Loucy (cell line): ENCODE data around the gene AKAP1.

Experiments used
- H2AFZ ChIP-seq: fragments of 200-600 bp; sonication (generic); 2 replicates; pipeline ENCODE4 v1.6.0; 2016; ENCODE audit warnings: antibody characterized with exemption, mild to moderate bottlenecking, low read length, moderate library complexity
- H3F3A ChIP-seq: fragments of 200-600 bp; 2 replicates; pipeline ENCODE4 v1.6.0; 2016; ENCODE audit warnings: antibody characterized with exemption, low read depth, mild to moderate bottlenecking
- H3K27me3 ChIP-seq: fragments of 200-600 bp; sonication (generic); 2 replicates; pipeline ENCODE4 v1.6.1; 2014; ENCODE audit warnings: low read length, mild to moderate bottlenecking; ENCODE audit not compliant: insufficient read depth, poor library complexity, severe bottlenecking
- H3K36me3 ChIP-seq: fragments of 200-600 bp; sonication (generic); 2 replicates; pipeline ENCODE4 v1.6.1; 2016; ENCODE audit warnings: low read length; ENCODE audit not compliant: insufficient read depth
- H3K4me1 ChIP-seq: fragments of 200-600 bp; sonication (generic); 2 replicates; pipeline ENCODE4 v1.5.1; 2014; ENCODE audit warnings: low read length, mild to moderate bottlenecking; ENCODE audit not compliant: insufficient read depth, poor library complexity, severe bottlenecking
- H3K4me2 ChIP-seq: fragments of 200-600 bp; sonication (generic); 2 replicates; pipeline ENCODE4 v1.6.0; 2014; ENCODE audit warnings: antibody characterized with exemption, low read length, low read depth, mild to moderate bottlenecking; ENCODE audit not compliant: poor library complexity, severe bottlenecking
- H3K4me3 ChIP-seq: fragments of 200-600 bp; sonication (generic); 2 replicates; pipeline ENCODE4 v1.5.1; 2014; ENCODE audit warnings: low read length, mild to moderate bottlenecking, mixed read lengths; ENCODE audit not compliant: poor library complexity, severe bottlenecking
- H3K79me2 ChIP-seq: fragments of 200-600 bp; sonication (generic); 2 replicates; pipeline ENCODE4 v1.6.1; 2014; ENCODE audit warnings: low read length; ENCODE audit not compliant: insufficient read depth
- H3K9ac ChIP-seq: fragments of 200-600 bp; sonication (generic); 2 replicates; pipeline ENCODE4 v1.6.0; 2014; ENCODE audit warnings: mild to moderate bottlenecking, low read depth, low read length, moderate library complexity; ENCODE audit not compliant: poor library complexity, severe bottlenecking
- H3K9me2 ChIP-seq: fragments of 200-600 bp; sonication (generic); replicated peaks from 2 replicates; pipeline ENCODE4 v1.6.1; 2016; ENCODE audit warnings: low read depth, low read length, mixed read lengths
- H3K9me3 ChIP-seq: fragments of 200-600 bp; sonication (generic); 2 replicates; pipeline ENCODE4 v1.6.1; 2014; ENCODE audit warnings: mild to moderate bottlenecking, antibody characterized with exemption, low read length, low read depth; ENCODE audit not compliant: insufficient read depth
- H4K20me1 ChIP-seq: fragments of 200-600 bp; sonication (generic); 2 replicates; pipeline ENCODE4 v1.6.0; 2014; ENCODE audit warnings: antibody characterized with exemption, low read length, mild to moderate bottlenecking; ENCODE audit not compliant: insufficient read depth, poor library complexity, severe bottlenecking
- EZH2phosphoT487 ChIP-seq: fragments of 200-600 bp; IDR thresholded peaks from 2 replicates; pipeline ENCODE4 v1.6.1; 2018; ENCODE audit warnings: antibody characterized with exemption, mild to moderate bottlenecking, moderate library complexity, borderline replicate concordance
- TF ChIP-seq, protein P1 (sequence below): fragments of 200-600 bp; sonication (generic); conservative IDR thresholded peaks from 2 replicates; pipeline ENCODE4 v1.5.1; 2014; ENCODE audit warnings: mild to moderate bottlenecking, antibody characterized with exemption, low read length

Gene AKAP1

DNA sequence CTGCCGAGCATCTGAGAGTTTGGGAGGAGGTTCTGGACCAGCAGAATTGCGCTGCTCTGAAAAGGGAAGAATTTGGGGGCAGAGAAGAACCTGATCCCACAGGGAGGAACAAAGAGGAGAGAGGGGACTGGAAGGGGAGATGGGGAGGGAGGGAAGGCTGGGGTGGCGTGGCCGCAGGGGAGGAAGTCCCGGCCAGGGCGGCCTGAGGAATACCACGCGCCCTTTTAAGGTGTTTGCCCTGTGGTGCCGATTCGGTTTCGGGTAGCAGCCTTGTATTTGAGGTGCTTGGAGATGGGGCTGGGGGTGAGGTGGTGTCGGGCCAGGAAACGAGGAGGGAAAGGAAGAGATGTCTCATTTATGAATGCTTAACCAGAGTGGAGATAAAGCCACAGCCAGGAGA, 51.3 kb downstream of the AKAP1 start:
- H3K9me2 ChIP-seq, result no peaks in the 10 kb centered on the region
- H3K4me1 ChIP-seq, result no peaks in the 10 kb centered on the region
- TF ChIP-seq, protein P1, sequence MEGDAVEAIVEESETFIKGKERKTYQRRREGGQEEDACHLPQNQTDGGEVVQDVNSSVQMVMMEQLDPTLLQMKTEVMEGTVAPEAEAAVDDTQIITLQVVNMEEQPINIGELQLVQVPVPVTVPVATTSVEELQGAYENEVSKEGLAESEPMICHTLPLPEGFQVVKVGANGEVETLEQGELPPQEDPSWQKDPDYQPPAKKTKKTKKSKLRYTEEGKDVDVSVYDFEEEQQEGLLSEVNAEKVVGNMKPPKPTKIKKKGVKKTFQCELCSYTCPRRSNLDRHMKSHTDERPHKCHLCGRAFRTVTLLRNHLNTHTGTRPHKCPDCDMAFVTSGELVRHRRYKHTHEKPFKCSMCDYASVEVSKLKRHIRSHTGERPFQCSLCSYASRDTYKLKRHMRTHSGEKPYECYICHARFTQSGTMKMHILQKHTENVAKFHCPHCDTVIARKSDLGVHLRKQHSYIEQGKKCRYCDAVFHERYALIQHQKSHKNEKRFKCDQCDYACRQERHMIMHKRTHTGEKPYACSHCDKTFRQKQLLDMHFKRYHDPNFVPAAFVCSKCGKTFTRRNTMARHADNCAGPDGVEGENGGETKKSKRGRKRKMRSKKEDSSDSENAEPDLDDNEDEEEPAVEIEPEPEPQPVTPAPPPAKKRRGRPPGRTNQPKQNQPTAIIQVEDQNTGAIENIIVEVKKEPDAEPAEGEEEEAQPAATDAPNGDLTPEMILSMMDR, result no peak
- TF ChIP-seq EZH2phosphoT487, result no peak
- no peaks in the 10 kb centered on the region for H4K20me1 ChIP-seq
- H3K4me3 ChIP-seq, result no peak overlapping the region
- H3K9ac ChIP-seq, result no peak overlapping the region
- no peaks in the 10 kb centered on the region for H3K36me3 ChIP-seq
- H2AFZ ChIP-seq, result no peak overlapping the region
- H3K9me3 ChIP-seq, result no peaks in the 10 kb centered on the region
- H3K4me2 ChIP-seq, result no peak overlapping the region
- no peaks in the 10 kb centered on the region for H3K79me2 ChIP-seq
- no peaks in the 10 kb centered on the region; the same call in 1 of the 2 replicates for H3F3A ChIP-seq
- H3K27me3 ChIP-seq, result no peaks in the 10 kb centered on the region

DNA sequence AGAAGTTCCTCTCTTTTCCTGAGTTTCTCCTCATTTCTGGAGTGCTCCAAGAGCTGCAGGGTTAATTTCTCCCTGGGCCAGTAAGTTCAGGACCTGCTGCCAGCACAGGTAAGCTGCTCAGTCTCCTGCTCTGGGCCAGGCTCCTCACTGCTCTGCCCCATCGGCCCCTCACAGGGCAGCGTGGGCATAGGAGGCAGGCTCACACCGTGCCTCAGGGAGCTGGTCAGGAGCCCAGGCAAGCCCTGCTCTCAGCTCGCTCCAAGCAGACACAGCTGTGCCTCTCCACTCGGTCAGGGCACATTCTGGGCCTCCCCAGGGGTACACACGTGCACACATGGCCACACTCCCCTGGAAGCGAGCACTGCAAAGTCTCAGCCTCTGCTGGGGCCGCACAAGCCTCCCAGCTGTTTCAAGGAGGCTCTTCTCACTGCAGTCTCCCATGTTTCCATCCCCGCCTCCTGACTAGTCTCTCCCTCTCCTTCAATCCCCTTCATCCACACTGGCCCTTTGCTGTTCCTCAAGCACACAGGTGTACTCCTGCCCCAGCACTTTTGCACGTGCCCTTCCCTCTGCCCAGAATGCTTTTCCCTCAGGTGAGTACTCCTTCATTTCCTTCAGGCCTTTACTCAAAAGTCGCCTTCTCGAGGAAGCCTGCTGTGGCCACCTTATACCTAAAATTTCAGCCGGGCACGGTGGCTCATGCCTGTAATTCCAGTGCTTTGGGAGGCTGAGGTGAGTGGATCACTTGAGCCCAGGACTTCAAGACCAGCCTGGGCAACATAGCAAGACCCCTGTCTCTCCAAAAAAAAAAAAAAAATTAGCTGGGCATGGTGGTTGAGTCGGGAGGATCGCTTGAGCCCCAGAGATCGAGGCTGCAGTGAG, 53.2 kb downstream of the AKAP1 start:
- Histone ChIP-seq H3F3A (no peaks in the 10 kb centered on the region), H3K4me3 (no peak overlapping the region), H3K4me2 (no peak overlapping the region), H3K4me1 (no peaks in the 10 kb centered on the region), H3K9me3 (no peaks in the 10 kb centered on the region), H4K20me1 (no peaks in the 10 kb centered on the region), H3K9me2 (no peaks in the 10 kb centered on the region), H2AFZ (no peak overlapping the region), H3K9ac (no peak overlapping the region), H3K36me3 (no peaks in the 10 kb centered on the region), H3K27me3 (no peaks in the 10 kb centered on the region), H3K79me2 (no peaks in the 10 kb centered on the region)
- TF ChIP-seq, protein P1, result no peak
- TF ChIP-seq EZH2phosphoT487, result no peak

DNA sequence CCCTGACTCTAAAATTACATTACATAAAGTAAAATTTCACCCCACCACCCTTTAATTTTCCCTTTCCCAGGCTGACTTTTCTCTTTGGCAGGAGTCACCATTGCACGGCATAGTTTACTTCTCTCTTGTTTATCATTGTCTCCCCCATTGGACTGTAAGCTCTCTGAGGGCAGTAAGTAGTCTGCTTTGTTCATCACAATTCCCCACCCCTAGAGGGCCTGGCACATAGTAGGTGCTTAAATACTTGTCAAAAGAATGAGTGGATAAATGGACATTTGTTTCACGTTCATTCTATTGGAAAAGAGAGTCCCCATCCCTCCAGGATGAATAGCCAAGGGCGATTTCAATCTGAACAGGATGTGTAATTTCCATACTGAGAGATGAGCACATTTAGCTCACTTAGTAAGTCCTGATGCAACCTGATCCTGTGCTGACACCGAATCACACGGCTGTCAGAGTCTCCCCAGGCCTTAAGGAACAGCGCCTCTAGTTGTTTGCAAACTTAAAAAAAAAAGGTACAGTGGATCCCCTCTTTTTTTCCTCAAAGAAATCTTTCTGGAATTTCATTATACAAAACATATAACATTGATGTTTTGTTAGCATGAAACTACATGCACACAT, 54.0 kb downstream of the AKAP1 start:
- H3K9me2 ChIP-seq, result no peaks in the 10 kb centered on the region
- H3K4me1 ChIP-seq, result no peaks in the 10 kb centered on the region
- H3K9ac ChIP-seq, result no peak overlapping the region
- no peak overlapping the region for H2AFZ ChIP-seq
- no peak overlapping the region for H3K4me2 ChIP-seq
- TF ChIP-seq, protein P1, result no peak
- TF ChIP-seq EZH2phosphoT487, result no peak
- no peaks in the 10 kb centered on the region for H3K9me3 ChIP-seq
- no peaks in the 10 kb centered on the region for H3F3A ChIP-seq
- H3K36me3 ChIP-seq, result no peaks in the 10 kb centered on the region
- no peaks in the 10 kb centered on the region for H3K79me2 ChIP-seq
- no peaks in the 10 kb centered on the region for H4K20me1 ChIP-seq
- no peaks in the 10 kb centered on the region for H3K27me3 ChIP-seq
- H3K4me3 ChIP-seq, result no peak overlapping the region
